Fibroblast of lung (primary cell): Measurements from ENCODE around the gene NACC1.

Experiments
- EZH2 ChIP-seq: IDR thresholded peaks from 2 replicates; pipeline ENCODE4 v1.5.1; 2012; ENCODE audit warnings: low read length, control low read depth, mild to moderate bottlenecking; ENCODE audit errors: missing control alignments
- TF ChIP-seq, protein P1 (sequence below), 2 donors: IDR thresholded peaks in 1 of 2; conservative IDR thresholded peaks in 1 of 2; 1 replicate in 1 of 2; 2 replicates in 1 of 2; pipeline ENCODE4 v1.5.1; 2011 to 2012; ENCODE audit warnings: low read length in 2 of 2, control low read depth in 1 of 2, inconsistent platforms in 1 of 2, low read depth in 1 of 2, mild to moderate bottlenecking in 1 of 2

DNA sequence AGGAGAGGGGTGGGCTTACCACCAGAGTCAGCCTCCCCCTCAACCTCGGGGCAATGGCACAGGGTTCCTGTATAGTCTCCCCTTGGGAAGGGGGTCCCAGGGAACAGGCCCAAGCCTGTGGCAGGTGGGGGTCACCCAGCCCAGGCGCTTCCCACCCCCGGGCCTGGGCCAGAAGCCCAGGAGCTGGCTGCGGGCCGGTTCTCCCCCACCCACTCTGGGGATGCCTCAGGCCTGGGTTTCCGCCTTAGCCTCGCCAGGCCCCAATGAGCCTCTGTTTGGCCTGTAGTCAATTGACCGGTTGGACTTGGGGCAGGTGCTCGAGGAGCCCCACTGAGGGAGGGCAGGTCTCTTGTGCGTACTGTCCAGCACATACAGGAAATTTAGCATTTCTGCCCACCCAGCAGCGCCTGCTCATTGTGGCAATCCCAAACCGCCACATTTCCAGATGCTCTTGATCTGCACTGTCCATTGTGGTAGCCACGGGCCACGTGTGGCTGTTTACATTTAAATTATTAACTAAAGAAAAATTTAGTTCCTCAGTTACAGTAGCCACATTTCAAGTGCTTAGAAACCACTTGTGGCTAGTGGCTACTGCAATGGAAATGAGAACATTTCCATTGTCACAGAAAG, 25.3 kb upstream of the NACC1 start:
- TF ChIP-seq, protein P1, sequence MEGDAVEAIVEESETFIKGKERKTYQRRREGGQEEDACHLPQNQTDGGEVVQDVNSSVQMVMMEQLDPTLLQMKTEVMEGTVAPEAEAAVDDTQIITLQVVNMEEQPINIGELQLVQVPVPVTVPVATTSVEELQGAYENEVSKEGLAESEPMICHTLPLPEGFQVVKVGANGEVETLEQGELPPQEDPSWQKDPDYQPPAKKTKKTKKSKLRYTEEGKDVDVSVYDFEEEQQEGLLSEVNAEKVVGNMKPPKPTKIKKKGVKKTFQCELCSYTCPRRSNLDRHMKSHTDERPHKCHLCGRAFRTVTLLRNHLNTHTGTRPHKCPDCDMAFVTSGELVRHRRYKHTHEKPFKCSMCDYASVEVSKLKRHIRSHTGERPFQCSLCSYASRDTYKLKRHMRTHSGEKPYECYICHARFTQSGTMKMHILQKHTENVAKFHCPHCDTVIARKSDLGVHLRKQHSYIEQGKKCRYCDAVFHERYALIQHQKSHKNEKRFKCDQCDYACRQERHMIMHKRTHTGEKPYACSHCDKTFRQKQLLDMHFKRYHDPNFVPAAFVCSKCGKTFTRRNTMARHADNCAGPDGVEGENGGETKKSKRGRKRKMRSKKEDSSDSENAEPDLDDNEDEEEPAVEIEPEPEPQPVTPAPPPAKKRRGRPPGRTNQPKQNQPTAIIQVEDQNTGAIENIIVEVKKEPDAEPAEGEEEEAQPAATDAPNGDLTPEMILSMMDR (conservative IDR thresholded peaks at IDR 0.05 in 1 of 2, IDR thresholded peaks at IDR 0.05 in 1 of 2; ENCODE audit: low read depth in 1 of 2, low read length in 2 of 2): no peak
- no peak for TF ChIP-seq EZH2
